Measurements from ENCODE around the gene DNAJB2. TPM values are rescaled to one million over a fixed set of nuclear protein-coding genes. Genes with fewer than 3 reads are reported as not detected.

DNAJB2 gene
- total RNA-seq, 4 donors from 2014 or later: 91.2 to 138 (median 107) TPM

GRCh38 chr2:219274361-219274921 is 4.7 kb upstream of the DNAJB2 start:
- Histone ChIP-seq H3K4me3 (no peak overlapping the region), H3K9me3 (no peaks in the 10 kb centered on the region), H3K27me3 (no peaks in the 10 kb centered on the region), H3K4me1 (peaks cover 30% of the 10 kb centered on the region), H3K36me3 (no peaks in the 10 kb centered on the region), H3K27ac (peak overlapping the region; percentile 90)
- TF ChIP-seq CTCF (IDR thresholded peaks at IDR 0.05) (no peak), POLR2AphosphoS5 (IDR thresholded peaks at IDR 0.05) (no peak), POLR2A (IDR thresholded peaks at IDR 0.05) (no peak), EP300 (IDR thresholded peaks at IDR 0.05) (no peak)
- no peak for DNase-seq (ENCODE audit: low spot score in 2 of 2)
- WGBS: 25% methylated on average over 3 of the region's 6 CpGs

- H3K9me3 ChIP-seq: no peaks in the 10 kb centered on the region
- peak; percentile 90 to 91 for DNase-seq (ENCODE audit: low spot score in 2 of 2)
- peaks cover 62% of the 10 kb centered on the region for H3K4me1 ChIP-seq
- 27% methylated on average over 15 of the region's 25 CpGs for WGBS
- peak overlapping the region; percentile 99 for H3K27ac ChIP-seq
- H3K27me3 ChIP-seq: no peaks in the 10 kb centered on the region
- no peak overlapping the region for H3K4me3 ChIP-seq
- peaks cover 23% of the 10 kb centered on the region for H3K36me3 ChIP-seq
- TF ChIP-seq POLR2AphosphoS5 (IDR thresholded peaks at IDR 0.05) (no peak), POLR2A (IDR thresholded peaks at IDR 0.05) (no peak), CTCF (IDR thresholded peaks at IDR 0.05) (peak; percentile 96 to 99), EP300 (IDR thresholded peaks at IDR 0.05) (no peak)
Observed at GRCh38 chr2:219277703-219278654, 1.2 kb upstream of the DNAJB2 start.

- Histone ChIP-seq H3K27me3 (no peaks in the 10 kb centered on the region), H3K4me3 (peak overlapping the region; percentile 93), H3K27ac (peak overlapping the region; percentile 99), H3K9me3 (no peaks in the 10 kb centered on the region), H3K4me1 (peaks cover 68% of the 10 kb centered on the region), H3K36me3 (peaks cover 31% of the 10 kb centered on the region)
- no peak for TF ChIP-seq POLR2A (IDR thresholded peaks at IDR 0.05)
- TF ChIP-seq POLR2AphosphoS5 (IDR thresholded peaks at IDR 0.05): no peak
- TF ChIP-seq EP300 (IDR thresholded peaks at IDR 0.05): no peak
- no peak for TF ChIP-seq CTCF (IDR thresholded peaks at IDR 0.05)
- DNase-seq (ENCODE audit: low spot score in 2 of 2): no peak
- 12% methylated on average over 9 of the region's 9 CpGs for WGBS
Observed at GRCh38 chr2:219278655-219279150, 463 bp upstream of the DNAJB2 start.

GRCh38 chr2:219279916-219280516 is 850 bp downstream of the DNAJB2 start:
- Histone ChIP-seq H3K4me3 (peak overlapping the region; percentile 93), H3K4me1 (peaks cover 72% of the 10 kb centered on the region), H3K27ac (peak overlapping the region; percentile 99), H3K27me3 (no peaks in the 10 kb centered on the region), H3K36me3 (peaks cover 44% of the 10 kb centered on the region), H3K9me3 (no peaks in the 10 kb centered on the region)
- no peak for TF ChIP-seq POLR2A (IDR thresholded peaks at IDR 0.05)
- no peak for TF ChIP-seq EP300 (IDR thresholded peaks at IDR 0.05)
- TF ChIP-seq CTCF (IDR thresholded peaks at IDR 0.05): no peak
- TF ChIP-seq POLR2AphosphoS5 (IDR thresholded peaks at IDR 0.05): no peak
- DNase-seq (ENCODE audit: low spot score in 2 of 2): no peak
- WGBS: 41% methylated on average over 12 of the region's 12 CpGs

Data from suprapubic skin (tissue), 4 donors.